COLO668 (cell line): ENCODE results near the gene FAM221B.

ENCODE experiments used
- DNase-seq: peaks from one replicate; lab custom pipeline; 2025; ENCODE audit not compliant: unreplicated experiment; lab: John Stamatoyannopoulos, UW

The FAM221B gene, protein sequence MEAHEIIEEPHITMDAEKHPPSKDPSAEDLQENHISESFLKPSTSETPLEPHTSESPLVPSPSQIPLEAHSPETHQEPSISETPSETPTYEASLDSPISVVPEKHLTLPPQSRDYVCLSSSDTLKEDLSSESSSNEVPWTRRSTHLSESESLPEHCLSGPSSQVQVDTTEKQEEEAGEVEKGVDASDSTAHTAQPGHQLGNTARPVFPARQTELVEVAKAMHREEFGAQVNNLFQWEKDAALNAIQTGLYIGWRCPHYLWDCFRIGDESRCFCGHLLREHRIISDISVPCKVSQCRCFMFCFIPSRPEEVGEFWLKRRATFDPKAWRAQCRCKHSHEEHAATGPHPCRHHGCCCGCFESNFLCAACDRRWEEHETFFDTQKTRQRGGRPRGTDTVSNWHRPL

DNA sequence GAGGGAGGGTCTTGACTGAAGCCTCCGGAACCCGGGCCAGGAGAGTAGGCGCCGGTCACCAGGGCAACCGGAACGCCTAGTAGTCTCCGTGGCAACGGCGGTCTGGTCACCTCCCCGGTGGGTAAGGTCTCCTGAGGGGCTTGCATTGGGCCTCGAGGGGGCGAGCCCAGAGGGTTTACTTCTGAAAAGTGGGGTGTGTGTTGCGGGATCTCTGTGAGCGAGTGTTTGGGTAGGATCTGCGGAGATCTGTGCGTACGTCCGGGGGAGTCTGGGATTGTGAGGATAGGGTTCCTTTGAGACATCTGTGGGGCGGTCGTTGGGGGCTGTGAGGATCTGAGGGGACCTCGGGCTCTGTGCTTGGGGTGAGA is at the start of gene FAM221B:
Gene FAM221B, minus strand, starts transcription at position 17 of the 368 bp plus-strand sequence. CDS start 2,571 bp downstream, outside the sequence.
- peak; percentile 33 for DNase-seq

DNA sequence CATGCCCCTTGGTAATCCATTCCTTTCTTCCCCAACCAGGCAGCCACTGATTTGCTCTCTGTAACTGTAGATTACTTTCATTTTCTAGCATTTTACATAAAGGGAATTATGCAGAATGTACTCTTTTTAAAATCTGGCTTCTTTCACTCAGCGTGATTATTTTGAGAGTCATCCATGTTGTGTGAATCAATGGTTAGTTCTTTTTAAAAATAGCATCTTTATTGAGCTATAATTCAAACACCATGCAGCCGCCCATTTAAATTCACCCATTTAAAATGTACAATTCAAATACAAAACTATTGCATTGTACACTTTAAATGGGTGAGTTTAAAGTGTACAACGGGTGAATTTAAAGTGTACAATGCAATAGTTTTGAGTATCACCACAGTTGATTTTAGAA is 44.0 kb upstream of the FAM221B start:
- DNase-seq: no peak

DNA sequence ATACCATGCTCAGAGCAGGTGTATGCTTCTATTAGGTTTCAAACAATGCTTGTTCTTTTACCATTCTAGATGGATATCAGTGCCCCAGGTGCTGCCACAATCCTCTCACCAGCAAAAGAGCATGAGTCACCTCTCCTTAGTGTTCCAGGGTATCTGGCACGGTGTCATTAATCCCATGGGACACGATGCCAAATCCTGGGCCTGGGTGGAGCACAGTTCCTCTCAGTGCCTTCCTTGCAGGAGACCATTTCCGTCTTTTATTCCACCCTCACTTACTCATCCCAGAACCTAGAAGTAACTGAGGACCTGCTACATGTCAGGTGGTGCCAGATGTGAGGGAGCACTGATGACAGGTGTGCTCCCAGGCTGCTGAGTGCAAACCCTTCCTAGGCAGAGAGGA is 43.0 kb upstream of the FAM221B start:
- no peak for DNase-seq

DNA sequence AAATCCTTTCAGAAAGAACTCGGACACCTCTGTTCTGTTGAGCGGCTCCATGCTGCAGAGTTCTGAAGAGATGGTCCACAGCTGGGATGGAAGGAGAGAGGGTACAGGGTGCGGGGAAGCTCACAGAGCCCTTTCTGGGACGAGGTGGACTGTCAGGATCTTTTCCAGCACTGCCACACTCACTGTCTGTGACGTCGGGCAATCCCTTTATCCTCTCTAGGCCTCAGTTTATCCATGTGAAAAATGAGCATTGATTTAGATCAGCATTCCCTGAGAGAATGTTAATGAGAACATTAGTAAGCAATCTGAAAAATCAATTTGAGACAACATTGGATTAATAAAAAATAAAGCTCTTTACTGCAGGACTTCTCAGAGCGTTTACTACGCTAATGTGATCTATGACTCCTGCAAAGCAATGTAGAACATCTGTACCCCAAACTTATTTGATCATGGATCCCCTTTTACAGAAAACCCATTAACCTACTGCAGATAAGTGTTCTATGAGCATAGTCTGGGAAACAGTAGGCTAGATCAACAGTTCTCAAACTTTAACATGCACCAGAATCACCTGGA is 41.9 kb upstream of the FAM221B start, which contains the start of gene OR13J1:
Gene OR13J1, minus strand, starts transcription at position 51 of the 573 bp plus-strand sequence. Its CDS starts 0 bp downstream, at position 51.
- no peak for DNase-seq

DNA sequence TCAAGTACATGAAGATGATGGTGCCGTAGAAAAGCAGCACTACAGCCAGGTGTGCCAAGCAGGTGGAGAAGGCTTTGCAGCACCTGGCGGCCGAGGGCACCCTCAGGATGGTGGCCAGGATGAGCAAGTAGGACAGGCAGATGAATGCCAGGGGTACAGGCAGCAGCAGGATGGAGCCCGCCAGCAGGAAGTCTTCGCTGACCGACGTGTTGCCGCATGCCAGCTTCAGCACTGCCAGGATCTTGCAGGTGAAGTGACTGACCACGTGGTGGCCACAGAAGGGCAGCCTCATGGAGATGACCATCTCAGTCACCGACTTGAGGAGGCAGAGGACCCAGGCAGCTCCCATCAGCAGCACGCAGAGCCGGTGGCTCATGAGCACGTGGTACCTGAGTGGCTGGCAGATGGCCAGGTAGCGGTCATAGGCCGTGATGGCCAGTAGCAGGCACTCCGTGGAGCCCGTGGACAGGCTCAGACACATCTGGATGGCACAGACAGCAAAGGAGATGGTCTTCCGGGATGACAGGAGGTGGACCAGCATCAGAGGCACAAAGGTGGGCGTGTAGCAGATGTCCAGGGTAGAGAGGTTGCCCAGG is 41.2 kb upstream of the FAM221B start:
- no peak for DNase-seq

DNA sequence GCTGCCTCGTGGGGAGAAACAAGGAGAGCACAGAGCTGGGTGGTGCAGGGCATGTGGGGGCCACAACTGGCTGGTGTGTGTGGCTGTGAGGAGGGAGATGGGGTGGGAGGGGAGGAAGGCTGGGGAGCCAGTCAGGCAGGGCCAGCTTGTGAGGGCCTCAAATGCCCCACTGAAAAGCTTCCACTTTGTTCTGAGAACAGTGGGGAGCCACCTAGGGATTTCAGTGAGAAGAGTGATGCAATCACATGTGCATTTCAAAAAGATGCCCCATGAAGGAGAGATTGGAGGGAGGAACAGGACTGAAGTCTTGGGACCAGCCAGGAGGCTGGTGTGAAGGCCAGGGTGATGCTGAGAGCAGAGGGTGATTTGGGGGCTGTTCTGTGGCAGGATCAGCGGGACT is 40.4 kb upstream of the FAM221B start:
- DNase-seq: no peak

DNA sequence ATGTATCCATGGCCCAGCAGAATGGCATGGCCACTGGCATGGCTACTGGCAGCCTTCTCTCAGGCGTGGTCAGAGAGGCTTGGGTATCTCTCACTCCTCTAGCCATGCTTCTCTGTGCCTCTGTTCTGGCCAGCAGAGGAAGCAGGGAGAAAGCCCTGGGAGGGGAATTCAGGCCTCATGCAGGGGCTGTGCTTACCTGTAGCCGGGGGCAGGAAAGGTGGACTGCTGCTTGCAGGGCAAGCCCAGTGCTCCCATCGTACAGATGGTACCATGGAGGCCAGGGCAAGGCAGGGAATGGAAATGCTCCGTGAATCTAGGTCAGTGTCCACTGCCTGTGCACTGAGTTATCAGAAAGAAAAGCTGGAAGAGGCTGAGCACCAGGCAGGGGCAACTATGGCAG is 39.0 kb upstream of the FAM221B start:
- DNase-seq: no peak

DNA sequence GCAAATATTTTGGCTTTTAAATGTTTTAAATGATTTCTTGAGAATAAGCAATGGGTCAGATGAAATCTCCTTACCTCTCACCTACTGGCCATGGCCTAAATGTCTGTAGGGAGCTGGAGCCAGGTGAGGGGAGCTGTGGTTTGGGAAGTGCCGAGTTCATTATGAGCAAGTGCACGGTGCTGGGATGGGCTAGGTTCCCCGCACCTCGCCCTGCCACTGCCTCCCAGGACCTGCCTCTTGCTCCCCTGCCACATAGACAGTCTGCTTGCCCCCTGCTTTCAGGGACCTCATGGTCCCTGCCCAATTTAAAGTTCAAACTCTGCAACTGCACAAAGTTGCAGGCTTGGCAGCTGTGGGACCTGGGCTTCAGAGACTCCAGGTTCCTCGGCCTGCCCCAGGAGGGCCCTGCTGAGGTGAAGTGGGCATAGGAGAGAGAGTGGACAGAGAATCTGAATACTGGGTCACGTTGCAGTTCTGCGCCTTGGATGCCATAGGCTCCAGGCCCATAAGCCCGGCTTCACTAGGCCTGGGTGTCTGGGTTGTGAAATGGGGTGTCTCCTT is 36.2 kb upstream of the FAM221B start:
- no peak for DNase-seq

DNA sequence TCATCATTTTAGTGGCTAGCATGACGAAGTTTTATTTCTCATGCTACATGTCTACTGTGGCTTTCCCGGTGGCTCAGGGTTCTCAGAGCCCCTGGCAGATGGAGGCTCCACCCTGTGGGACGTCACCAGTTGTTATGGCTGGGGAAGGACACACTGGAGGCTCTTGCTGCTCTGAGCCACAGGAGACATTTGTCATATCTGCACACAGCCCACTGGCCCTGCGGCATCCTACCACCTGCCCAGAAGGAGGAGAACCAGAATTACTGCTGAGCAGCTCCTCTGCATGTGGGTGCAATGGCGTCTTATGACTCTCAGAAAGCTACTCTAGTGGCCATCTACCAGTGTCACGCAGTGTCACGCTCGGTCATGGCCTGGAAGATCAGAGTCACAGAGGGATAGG is 35.1 kb upstream of the FAM221B start:
- DNase-seq: no peak

DNA sequence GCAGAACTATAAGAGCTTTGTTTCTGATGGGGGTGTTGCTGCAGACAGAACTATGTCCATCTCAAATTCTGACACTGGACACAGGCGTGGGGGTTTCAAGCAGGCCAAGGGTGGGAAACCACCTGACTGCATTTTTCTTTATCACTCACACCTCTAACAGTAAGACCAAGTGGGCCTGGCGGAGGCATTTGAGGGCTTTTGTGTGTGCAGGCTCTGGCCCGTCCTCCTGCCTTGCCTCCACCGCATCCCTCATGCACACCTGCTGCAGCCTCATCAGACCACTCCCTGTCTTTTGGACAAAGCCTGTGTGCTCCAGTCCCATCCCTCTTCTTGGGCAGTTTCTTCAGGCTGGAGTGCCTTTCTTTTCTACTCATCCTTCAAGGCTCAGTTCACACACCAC is 33.8 kb upstream of the FAM221B start:
- no peak for DNase-seq

DNA sequence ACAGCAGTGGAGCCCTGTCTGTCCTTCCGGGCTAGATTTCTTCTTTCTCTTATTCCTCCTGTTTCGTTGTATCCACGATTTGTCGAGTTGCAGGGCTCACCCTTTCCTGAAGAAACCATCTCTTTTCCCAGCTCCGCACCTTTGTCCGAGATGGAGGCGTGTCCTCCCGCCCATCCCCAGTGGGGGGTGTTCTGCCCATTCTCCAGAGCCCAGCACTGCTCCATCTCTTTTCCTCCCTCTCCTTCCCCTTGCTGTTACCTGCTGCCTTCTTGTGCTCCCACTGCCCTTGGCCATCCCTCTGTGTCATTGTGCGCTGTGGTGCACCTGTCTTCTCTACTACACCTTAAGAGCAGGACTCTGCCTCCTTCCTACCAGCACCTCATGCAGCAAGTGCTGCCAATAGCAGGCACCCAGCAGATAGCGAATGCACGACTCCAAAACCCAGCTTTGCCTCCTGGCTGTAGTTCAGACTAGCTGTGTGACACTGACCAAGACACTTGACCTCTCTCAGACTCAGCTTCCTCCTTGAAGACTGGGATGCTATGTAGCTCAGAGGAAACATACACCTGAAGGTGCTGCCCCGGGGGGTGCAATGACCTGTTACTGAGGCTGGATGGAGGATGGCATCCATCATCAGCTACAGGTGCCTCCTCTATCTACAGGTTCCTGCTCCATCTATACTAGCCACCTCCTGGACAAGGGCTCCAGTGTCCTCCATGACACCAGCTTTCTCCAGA is 32.8 kb upstream of the FAM221B start:
- DNase-seq: no peak

DNA sequence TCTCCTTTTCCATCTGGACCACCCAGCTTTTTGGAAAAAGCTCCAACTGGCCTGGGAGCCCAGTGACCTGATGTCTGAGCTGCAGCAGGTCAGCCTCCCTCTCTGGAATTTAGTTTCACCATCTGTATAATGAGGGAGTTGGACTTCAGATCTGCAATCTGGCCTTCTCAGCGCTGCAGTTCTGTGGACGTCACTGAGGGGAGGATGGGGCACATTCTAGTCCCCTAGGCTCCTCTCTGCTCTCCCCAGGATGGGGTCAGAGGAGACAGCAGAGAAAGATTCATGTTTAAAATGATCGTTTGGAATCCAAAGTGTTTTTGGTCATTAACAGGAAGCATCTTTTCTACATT is 31.4 kb upstream of the FAM221B start:
- DNase-seq: no peak

DNA sequence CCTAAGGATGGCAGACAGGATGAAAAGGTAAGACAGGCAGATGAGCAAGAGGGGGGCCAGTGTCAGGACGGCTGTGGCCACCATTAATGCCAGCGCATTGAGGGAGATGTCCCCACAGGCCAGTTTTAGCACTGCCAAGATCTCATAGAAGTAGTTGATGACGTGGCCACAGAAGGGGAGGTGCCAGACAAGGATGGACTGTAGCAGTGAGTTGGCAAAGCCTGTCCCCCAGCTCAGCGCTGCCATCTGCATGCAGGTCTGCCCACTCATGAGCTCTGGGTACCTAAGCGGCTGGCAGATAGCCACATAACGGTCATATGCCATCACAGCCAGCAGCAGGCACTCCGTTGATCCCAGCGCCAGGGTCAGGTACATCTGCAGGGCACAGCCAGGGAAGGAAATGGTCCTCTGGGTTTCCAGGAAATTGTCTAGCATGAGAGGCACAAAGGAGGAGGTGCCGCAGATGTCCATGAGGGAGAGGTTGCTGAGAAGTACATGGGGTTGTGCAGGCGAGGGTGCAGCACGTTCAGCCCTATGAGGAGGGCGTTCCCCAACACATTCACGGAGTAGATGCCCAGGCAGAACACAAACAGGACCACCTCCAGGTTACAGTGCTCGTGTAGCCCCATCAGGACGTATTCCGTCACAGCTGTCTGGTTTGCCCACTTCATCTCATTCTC is 30.9 kb upstream of the FAM221B start:
- no peak for DNase-seq

DNA sequence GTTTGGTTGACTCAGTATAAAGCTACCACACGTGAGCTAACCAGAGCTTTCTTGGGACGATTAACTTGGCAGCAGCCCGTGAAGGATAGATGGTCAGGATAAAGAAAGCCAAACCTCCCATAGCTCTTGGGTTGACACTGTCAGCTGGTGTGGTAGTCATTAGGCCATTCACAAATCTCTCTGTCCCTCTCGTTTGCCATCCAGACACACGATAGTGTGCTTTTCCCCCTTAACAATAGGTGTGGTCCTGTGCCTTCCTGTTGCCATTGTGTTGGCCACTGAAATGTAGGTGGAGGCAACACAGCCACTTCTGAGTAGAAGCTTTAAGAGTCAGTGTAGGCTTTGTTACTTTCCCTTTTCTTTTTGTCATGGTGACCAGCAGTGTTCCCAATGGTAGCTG is 29.9 kb upstream of the FAM221B start:
- no peak for DNase-seq

DNA sequence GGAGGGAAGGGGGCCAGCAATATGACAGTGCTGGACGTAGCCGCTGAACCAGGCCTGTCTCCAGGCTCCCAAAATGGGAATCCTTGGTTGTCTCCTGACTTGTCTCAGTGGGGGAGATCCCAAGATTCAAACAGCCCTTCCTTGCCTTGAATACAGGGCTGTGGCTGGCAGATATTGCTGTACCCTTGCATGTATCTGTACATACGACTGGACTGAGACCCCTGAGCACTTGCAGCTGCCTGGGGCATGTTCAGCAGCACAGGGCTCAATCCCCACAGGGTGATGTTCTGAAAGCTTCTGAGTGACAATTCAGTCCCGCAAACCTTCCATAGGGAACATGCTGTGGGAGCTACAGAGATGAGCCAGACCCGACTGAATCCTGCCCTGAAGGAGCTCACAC is 28.4 kb upstream of the FAM221B start:
- no peak for DNase-seq

DNA sequence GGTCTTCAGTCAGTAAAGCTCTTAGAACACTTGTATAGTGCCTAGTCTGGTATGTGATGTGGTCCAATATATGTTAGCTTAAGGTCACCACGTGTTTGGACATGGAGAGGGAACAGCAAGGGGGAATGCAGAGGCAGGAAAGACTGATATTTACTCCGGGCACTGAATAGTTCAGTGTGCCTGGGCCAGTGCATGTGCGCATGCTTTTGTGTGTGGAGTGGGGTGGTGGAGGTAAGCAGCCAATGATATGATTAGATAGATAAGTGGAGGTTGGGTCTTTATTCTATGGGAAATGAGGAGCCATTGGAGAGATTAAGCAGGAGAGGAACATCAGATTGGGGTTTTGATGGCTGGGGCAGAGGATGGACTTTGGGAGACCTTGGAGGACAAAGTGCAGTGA is 27.7 kb upstream of the FAM221B start:
- DNase-seq: no peak

DNA sequence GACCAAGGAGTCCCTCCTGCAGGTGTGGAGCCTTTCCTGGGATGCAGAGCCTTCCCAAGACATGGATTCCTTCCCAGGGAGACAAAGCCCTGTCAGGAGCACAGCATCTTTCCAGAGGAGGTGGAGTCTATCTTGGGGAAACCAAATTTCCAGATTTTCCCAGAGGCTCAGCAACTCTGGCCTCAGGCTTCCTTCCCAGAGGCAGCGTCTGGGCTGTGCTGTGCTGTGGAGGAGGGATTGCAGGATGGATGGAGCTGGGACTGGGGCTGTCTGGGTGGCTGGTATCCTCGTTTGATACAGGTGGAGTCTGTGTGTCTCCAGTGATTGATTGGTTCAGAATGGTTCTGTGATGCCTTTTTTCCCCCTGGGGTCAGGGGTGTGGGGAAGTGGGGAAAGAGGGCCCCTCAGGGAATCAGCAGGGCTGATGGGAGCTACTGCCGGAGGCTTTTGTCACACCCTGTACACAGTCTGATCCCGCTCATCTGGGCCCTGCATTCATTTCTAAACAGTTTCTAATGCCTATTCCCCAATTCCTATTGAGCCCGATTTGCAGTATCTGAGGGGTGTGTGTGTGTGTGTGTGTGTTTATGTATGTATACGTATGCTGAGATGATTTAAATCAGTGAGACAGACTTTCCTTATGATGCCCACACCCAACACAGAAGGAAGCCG is 25.7 kb upstream of the FAM221B start:
- no peak for DNase-seq

DNA sequence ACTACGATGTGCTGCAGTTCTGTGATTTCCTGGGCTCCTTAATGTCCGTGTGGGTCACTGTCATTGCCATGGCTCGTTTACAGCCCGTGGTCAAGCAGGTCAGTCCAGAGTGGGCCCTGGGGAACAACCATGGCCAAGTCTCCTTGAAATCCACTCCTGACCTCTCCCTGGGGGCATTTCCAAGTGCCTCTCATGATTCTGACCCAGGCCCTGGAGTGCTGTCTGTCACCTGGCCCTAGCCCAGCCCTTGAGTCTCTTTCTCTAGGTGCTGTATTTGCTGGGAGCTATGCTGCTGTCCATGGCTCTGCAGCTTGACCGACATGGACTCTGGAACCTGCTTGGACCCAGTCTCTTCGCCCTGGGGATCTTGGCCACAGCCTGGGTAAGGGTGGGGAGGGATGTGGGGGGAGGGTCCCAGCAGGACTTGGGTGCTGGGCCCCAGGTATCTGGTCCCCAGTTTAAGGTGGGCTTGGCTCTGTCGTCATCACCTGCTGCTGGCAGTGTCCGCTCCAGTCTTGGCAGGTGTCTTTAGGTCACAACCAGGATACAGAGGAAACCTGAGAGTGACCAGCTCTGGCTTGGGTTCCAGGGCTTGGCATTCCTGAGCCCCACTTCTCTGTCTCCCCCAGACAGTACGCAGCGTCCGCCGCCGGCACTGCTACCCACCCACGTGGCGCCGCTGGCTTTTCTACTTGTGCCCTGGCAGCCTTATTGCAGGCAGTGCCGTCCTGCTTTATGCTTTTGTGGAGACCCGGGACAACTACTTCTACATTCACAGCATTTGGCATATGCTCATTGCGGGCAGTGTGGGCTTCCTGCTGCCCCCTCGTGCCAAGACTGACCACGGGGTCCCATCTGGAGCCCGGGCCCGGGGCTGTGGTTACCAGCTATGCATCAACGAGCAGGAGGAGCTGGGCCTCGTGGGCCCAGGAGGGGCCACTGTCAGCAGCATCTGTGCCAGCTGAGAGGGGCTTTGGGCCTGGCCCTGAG is 24.6 kb upstream of the FAM221B start:
- DNase-seq: no peak

DNA sequence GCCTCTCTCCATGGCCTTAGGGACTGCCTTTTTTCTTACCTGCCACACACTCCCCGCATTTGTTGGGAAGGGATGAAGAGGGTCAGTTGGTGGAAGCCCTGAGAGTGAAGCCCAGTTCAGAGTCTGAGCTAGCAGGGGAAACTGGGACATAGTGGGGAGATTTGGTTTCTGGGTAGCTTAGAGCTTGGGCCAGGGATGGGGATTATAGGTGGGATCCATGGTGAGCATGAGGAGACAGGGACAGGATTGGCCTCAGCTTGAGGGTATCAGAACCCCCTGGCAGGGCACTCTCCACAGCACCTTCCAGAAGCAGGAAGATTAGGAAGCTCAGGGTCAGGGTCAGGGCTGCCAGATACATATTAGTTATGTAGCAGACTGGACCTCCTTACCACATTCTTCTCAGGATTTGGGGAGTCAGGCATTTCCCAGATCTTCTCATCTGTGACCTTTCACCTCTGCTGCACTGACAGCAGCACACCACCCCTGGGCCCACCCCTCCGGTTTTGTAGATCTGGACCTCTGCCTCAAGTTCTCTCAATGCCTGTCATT is 23.8 kb upstream of the FAM221B start:
- DNase-seq: no peak
